Uterus (tissue), 2 donors: ENCODE data around the gene NCOA1.

ENCODE experiments used
- CTCF ChIP-seq, 4 experiments: fragments of 200-600 bp in 2 of 4; fragments of 450-650 bp in 2 of 4; sonication (generic) in 2 of 4; IDR thresholded peaks; one replicate each; pipeline ENCODE4 v1.5.1; 2016 to 2019; ENCODE audit warnings: antibody characterized with exemption in 4 of 4, mild to moderate bottlenecking in 2 of 4, moderate library complexity in 1 of 4
- POLR2A ChIP-seq, 2 donors: fragments of 450-650 bp; IDR thresholded peaks; one replicate each; pipeline ENCODE4 v1.6.1; 2016; ENCODE audit warnings: antibody characterized with exemption in 2 of 2, mild to moderate bottlenecking in 1 of 2, moderate library complexity in 1 of 2

DNA sequence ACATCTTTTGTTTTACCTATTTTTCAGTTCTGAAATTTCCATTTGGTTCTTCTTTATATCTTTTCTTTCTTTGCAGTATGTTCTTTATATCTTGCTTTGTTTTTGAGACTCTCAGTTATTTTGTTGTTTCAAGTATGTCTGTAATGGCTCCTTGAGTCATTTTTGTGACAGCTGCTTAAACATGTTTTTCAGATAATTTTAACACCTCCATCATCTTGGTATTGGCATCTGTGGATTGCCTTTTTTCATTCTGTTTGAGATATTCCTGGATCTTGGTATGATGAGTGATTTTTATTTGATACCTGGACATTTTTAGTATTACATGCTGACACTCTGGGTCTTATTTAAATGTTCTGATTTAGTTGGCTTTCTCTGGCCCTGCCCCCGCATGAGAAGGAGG lies 89.5 kb downstream of the NCOA1 start:
- TF ChIP-seq CTCF (IDR thresholded peaks at IDR 0.05) (no peak), POLR2A (IDR thresholded peaks at IDR 0.05) (no peak)
